ENCODE results near the gene SPATA20. TPM values are rescaled to one million over a fixed set of nuclear protein-coding genes. Genes with fewer than 3 reads are reported as not detected.

Gene SPATA20
- total and polyA plus RNA-seq, 2 of the 13 experiments (the other 11 are each of a cell fraction or from before 2014, with no cell fraction given), result 36.1 to 64.8 TPM

GRCh38 chr17:50542795-50543774, 3.9 kb upstream of the SPATA20 start (continued):
- TF ChIP-seq ZNF773 (CRISPR knock-in tag; IDR thresholded peaks at IDR 0.05; ENCODE audit: borderline replicate concordance), result no peak
- TF ChIP-seq ZNF432 (CRISPR knock-in tag; IDR thresholded peaks at IDR 0.05; ENCODE audit: borderline replicate concordance), result no peak
- peak; percentile 89; the same call in 1 of the 2 replicates for TF ChIP-seq ZNF350 (CRISPR knock-in tag; IDR thresholded peaks at IDR 0.05; ENCODE audit: borderline replicate concordance, low read depth)
- TF ChIP-seq MIER2 (CRISPR knock-in tag; IDR thresholded peaks at IDR 0.05), result no peak
- no peak for TF ChIP-seq ATM (IDR thresholded peaks at IDR 0.05; ENCODE audit: borderline replicate concordance)
- TF ChIP-seq PLSCR1 (CRISPR knock-in tag; IDR thresholded peaks at IDR 0.05; ENCODE audit: borderline replicate concordance), result no peak
- peak; percentile 71; the same call in 1 of the 2 replicates for TF ChIP-seq ZNF766 (CRISPR knock-in tag; IDR thresholded peaks at IDR 0.05; ENCODE audit: borderline replicate concordance)
- TF ChIP-seq ZHX2 (IDR thresholded peaks at IDR 0.05; ENCODE audit: low read depth), result no peak
- 0 out of 2 replicates have a peak, but pooled peaks have one; percentile 27 for TF ChIP-seq ZHX2 (CRISPR knock-in tag; IDR thresholded peaks at IDR 0.05; ENCODE audit: borderline replicate concordance)
- no peak for TF ChIP-seq ZNF589 (CRISPR knock-in tag; conservative IDR thresholded peaks at IDR 0.05)
- TF ChIP-seq PHB2 (IDR thresholded peaks at IDR 0.05; ENCODE audit: partially characterized antibody), result no peak
- TF ChIP-seq ZBTB2 (CRISPR knock-in tag; IDR thresholded peaks at IDR 0.05; ENCODE audit: low read depth), result no peak
- TF ChIP-seq HNRNPUL1 (IDR thresholded peaks at IDR 0.05; ENCODE audit: low read depth, low read length), result no peak
- peak; percentile 58; the same call in 1 of the 2 replicates for TF ChIP-seq JUND (CRISPR knock-in tag; IDR thresholded peaks at IDR 0.05)
- TF ChIP-seq KDM4B (CRISPR knock-in tag; IDR thresholded peaks at IDR 0.05), result no peak
- no peak for TF ChIP-seq RBAK (CRISPR knock-in tag; IDR thresholded peaks at IDR 0.05)
- no peak for TF ChIP-seq ZNF562 (CRISPR knock-in tag; IDR thresholded peaks at IDR 0.05; ENCODE audit: borderline replicate concordance)
- TF ChIP-seq ZNF720 (CRISPR knock-in tag; IDR thresholded peaks at IDR 0.05), result no peak
- no peak for TF ChIP-seq NCOA5 (CRISPR knock-in tag; IDR thresholded peaks at IDR 0.05)
- peak; percentile 48; the same call in 1 of the 2 replicates for TF ChIP-seq PHF20 (CRISPR knock-in tag; IDR thresholded peaks at IDR 0.05)
- no peak for TF ChIP-seq ZNF251 (CRISPR knock-in tag; IDR thresholded peaks at IDR 0.05)
- TF ChIP-seq MTA3 (CRISPR knock-in tag; IDR thresholded peaks at IDR 0.05), result no peak

Measured in HepG2 (cell line).